Measurements from ENCODE around the gene KRT13.

- TF ChIP-seq CTCF (IDR thresholded peaks at IDR 0.05) (no peak), POLR2A (IDR thresholded peaks at IDR 0.05) (no peak)
Measured at GRCh38 chr17:41466988-41467387, 38.4 kb downstream of the KRT13 start, which contains the start of gene KRT32.
